Erythroblast (primary cell): Measurements from ENCODE around the gene SPRTN.

Source experiments
- GATA1 ChIP-seq: IDR thresholded peaks from 2 replicates; pipeline ENCODE4 v1.6.1; 2011; ENCODE audit warnings: low read depth, mild to moderate bottlenecking, control low read depth, low read length, moderate library complexity
- POLR2A ChIP-seq: IDR thresholded peaks from 2 replicates; pipeline ENCODE4 v1.6.1; 2011; ENCODE audit warnings: mild to moderate bottlenecking, low read length

DNA sequence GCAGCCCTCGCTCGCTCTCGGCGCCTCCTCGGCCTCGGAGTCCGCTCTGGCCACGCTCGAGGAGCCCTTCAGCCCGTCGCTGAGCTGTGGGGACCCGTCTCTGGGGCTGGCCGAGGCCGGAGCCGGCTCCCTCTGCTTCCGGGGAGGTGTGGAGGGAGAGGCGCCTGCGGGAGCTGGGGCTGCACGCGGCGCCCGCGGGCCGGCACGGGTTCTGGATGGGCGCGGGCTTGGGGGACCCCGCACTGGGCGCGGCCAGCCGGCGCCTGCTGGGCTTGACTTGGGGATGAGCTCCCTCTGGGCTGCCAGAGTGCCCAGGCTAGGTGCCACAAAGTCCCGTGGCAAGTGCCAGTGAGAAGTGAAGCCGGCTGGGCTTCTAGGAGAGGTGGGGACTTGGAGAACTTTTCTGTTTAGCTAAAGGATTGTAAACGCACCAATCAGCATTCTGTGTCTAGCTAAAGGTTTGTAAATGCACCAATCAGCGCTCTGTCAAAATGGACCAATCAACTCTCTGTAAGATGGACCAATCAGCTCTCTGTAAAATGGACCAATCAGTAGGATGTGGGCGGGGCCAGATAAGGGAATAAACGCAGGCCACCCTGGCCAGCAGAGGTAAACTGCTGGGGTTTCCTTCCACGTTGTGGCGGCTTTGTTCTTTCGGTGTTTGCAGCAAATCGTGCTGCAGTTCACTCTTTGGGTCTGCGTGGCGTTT lies 20.6 kb upstream of the SPRTN start:
- no peak for TF ChIP-seq POLR2A
- TF ChIP-seq GATA1, result no peak
